HG03045 (cell line): ENCODE measurements around the gene ANKS1A.

ENCODE experiments used
- ATAC-seq: cut with Tn5 transposase; IDR thresholded peaks from one replicate; pipeline ENCODE4 v1.9.1; 2021; ENCODE audit warnings: mild to moderate bottlenecking, moderate library complexity; ENCODE audit not compliant: unreplicated experiment

Gene ANKS1A

GRCh38 chr6:35051396-35051795 lies 162.3 kb downstream of the ANKS1A start:
- no peak for ATAC-seq

- ATAC-seq: no peak
These were observed 163.0 kb downstream of the ANKS1A start for GRCh38 chr6:35051997-35052583.

GRCh38 chr6:35052694-35053565 lies 163.9 kb downstream of the ANKS1A start:
- no peak for ATAC-seq

- no peak for ATAC-seq
These were observed 164.6 kb downstream of the ANKS1A start for GRCh38 chr6:35053701-35054100.

GRCh38 chr6:35054106-35054742 lies 165.2 kb downstream of the ANKS1A start:
- ATAC-seq: no peak

- ATAC-seq: no peak
These were observed 165.7 kb downstream of the ANKS1A start for GRCh38 chr6:35054743-35055130.

GRCh38 chr6:35055891-35056290 lies 166.8 kb downstream of the ANKS1A start:
- ATAC-seq: no peak

GRCh38 chr6:35056952-35057351 lies 167.9 kb downstream of the ANKS1A start:
- ATAC-seq: no peak

- ATAC-seq: no peak
These were observed 168.6 kb downstream of the ANKS1A start for GRCh38 chr6:35057449-35058357.

GRCh38 chr6:35058358-35058675 lies 169.3 kb downstream of the ANKS1A start:
- ATAC-seq: no peak

GRCh38 chr6:35058865-35059522 lies 169.9 kb downstream of the ANKS1A start:
- no peak for ATAC-seq

- ATAC-seq: no peak
These were observed 170.7 kb downstream of the ANKS1A start for GRCh38 chr6:35059596-35060345.

- ATAC-seq: no peak
These were observed 172.1 kb downstream of the ANKS1A start for GRCh38 chr6:35061102-35061615.

- ATAC-seq: no peak
These were observed 172.8 kb downstream of the ANKS1A start for GRCh38 chr6:35061651-35062410.

GRCh38 chr6:35062676-35063574 lies 173.9 kb downstream of the ANKS1A start:
- ATAC-seq: no peak

- no peak for ATAC-seq
These were observed 174.7 kb downstream of the ANKS1A start for GRCh38 chr6:35063701-35064280.

- ATAC-seq: no peak
These were observed 175.2 kb downstream of the ANKS1A start for GRCh38 chr6:35064290-35064689.
